ENCODE data around the gene TRAPPC14. TPM values are rescaled to one million over a fixed set of nuclear protein-coding genes. Genes with fewer than 3 reads are reported as not detected.
"Not testable (repeated sequence)": the region's sequence is repeated elsewhere in the genome, so short reads cannot be mapped to it uniquely, and the experiment has no call there.

TRAPPC14 gene
- total RNA-seq, 4 donors from 2014 or later = 11.1 to 21.1 (median 11.8) TPM

DNA sequence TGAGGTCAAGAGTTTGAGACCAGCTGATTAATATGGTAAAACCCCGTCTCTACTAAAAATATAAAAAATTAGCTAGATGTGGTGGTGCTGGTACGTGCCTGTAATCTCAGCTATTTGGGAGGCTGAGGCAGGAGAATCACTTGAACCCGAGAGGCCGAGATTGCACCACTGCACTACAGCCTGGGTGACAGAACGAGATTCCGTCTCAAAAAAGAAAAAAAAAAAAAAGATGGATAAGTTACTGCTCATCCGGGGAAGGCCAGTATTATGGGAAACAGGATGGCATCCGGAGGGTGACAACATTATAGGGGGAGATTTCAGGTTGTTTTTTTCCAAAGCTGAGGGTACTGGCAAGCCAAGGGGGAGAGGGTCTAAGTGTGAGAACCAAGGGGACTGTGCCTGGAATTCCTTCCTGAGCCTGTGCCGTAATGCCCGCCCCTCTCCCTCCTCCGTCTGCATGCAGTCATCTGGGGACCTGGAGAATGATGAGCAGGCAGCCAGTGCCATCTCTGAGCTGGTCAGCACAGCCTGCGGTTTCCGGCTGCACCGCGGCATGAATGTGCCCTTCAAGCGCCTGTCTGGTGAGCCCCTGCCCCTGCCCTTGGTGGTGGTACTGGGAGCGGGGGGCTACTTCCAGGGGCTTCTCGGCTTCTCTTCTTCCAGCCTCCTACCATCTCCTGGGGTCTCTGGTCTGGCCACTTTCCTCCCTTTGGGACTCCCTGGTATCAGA is 5.4 kb downstream of the TRAPPC14 start:
- H3K4me3 ChIP-seq (replicated peaks in 1 of 3) = no peak overlapping the region
- no peaks in the 10 kb centered on the region for H3K27me3 ChIP-seq
- no peak for DNase-seq
- H3K27ac ChIP-seq = no peak overlapping the region
- 91 to 92% methylated on average over 16 to 17 of the region's 18 CpGs for WGBS, 2 donors
- H3K36me3 ChIP-seq = peaks cover 0 to 8% of the 10 kb centered on the region in 2 donors
- TF ChIP-seq, protein P1, sequence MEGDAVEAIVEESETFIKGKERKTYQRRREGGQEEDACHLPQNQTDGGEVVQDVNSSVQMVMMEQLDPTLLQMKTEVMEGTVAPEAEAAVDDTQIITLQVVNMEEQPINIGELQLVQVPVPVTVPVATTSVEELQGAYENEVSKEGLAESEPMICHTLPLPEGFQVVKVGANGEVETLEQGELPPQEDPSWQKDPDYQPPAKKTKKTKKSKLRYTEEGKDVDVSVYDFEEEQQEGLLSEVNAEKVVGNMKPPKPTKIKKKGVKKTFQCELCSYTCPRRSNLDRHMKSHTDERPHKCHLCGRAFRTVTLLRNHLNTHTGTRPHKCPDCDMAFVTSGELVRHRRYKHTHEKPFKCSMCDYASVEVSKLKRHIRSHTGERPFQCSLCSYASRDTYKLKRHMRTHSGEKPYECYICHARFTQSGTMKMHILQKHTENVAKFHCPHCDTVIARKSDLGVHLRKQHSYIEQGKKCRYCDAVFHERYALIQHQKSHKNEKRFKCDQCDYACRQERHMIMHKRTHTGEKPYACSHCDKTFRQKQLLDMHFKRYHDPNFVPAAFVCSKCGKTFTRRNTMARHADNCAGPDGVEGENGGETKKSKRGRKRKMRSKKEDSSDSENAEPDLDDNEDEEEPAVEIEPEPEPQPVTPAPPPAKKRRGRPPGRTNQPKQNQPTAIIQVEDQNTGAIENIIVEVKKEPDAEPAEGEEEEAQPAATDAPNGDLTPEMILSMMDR (IDR thresholded peaks at IDR 0.05) = no peak
- TF ChIP-seq POLR2A (IDR thresholded peaks at IDR 0.05) = no peak
- intact Hi-C loops (cut with DNase I) = no loop called here
- no peaks in the 10 kb centered on the region for H3K9me3 ChIP-seq
- H3K4me1 ChIP-seq = peaks cover 9 to 20% of the 10 kb centered on the region in 2 donors

- intact Hi-C loops (cut with DNase I) = no loop called here
- no peak for DNase-seq
- no peaks in the 10 kb centered on the region for H3K9me3 ChIP-seq
- peaks cover 2 to 14% of the 10 kb centered on the region in 2 donors for H3K4me1 ChIP-seq
- H3K4me3 ChIP-seq (replicated peaks in 1 of 3) = no peak overlapping the region
- H3K36me3 ChIP-seq = peaks cover 0 to 8% of the 10 kb centered on the region in 2 donors
- no peak overlapping the region for H3K27ac ChIP-seq
- no peak for TF ChIP-seq POLR2A (IDR thresholded peaks at IDR 0.05)
- TF ChIP-seq, protein P1 (IDR thresholded peaks at IDR 0.05) = no peak
- H3K27me3 ChIP-seq = no peaks in the 10 kb centered on the region
These were observed 6.1 kb downstream of the TRAPPC14 start for GRCh38 chr7:100152404-100152803.

- TF ChIP-seq, protein P1 (IDR thresholded peaks at IDR 0.05) = no peak
- peak in 1 of 2 donors; percentile 84 for TF ChIP-seq POLR2A (IDR thresholded peaks at IDR 0.05)
- Histone ChIP-seq H3K4me3 (replicated peaks in 1 of 3) (peak within 1 kb of the TSS; percentile 45 to 92 (median 54)), H3K4me1 (peaks cover 0 to 7% of the 10 kb centered on the region in 2 donors), H3K27ac (peak within 1 kb of the TSS; percentile 21 to 88 (median 74)), H3K9me3 (no peaks in the 10 kb centered on the region), H3K27me3 (no peaks in the 10 kb centered on the region), H3K36me3 (no peaks in the 10 kb centered on the region)
- peak; percentile 99 for DNase-seq
- intact Hi-C loops (cut with DNase I) = no loop called here
- 0 to 1% methylated on average over 32 to 34 of the region's 46 CpGs for WGBS, 2 donors
These were observed 9.8 kb downstream of the TRAPPC14 start, which contains the start of gene LAMTOR4 for GRCh38 chr7:100148559-100149328. Gene LAMTOR4, plus strand, starts transcription at chr7:100148918. Its CDS starts 55 bp downstream, at chr7:100148973.

- peak overlapping the region in 2 of 3 donors; percentile 10 to 28 for H3K27ac ChIP-seq
- 25 to 32% methylated on average over 14 of the region's 14 CpGs for WGBS, 2 donors
- no peak overlapping the region for H3K4me3 ChIP-seq (replicated peaks in 1 of 3)
- H3K9me3 ChIP-seq = no peaks in the 10 kb centered on the region
- H3K36me3 ChIP-seq = no peaks in the 10 kb centered on the region
- H3K4me1 ChIP-seq = peaks cover 0 to 7% of the 10 kb centered on the region in 2 donors
- no peaks in the 10 kb centered on the region for H3K27me3 ChIP-seq
- intact Hi-C loops (cut with DNase I) = no loop called here
- no peak for TF ChIP-seq POLR2A (IDR thresholded peaks at IDR 0.05)
- TF ChIP-seq, protein P1 (IDR thresholded peaks at IDR 0.05) = no peak
- no peak for DNase-seq
These were observed 10.3 kb downstream of the TRAPPC14 start for GRCh38 chr7:100148225-100148558.

GRCh38 chr7:100147278-100147677 is 11.2 kb downstream of the TRAPPC14 start:
- H3K4me3 ChIP-seq (replicated peaks in 1 of 3) = no peak overlapping the region
- intact Hi-C loops (cut with DNase I) = no loop called here

DNA sequence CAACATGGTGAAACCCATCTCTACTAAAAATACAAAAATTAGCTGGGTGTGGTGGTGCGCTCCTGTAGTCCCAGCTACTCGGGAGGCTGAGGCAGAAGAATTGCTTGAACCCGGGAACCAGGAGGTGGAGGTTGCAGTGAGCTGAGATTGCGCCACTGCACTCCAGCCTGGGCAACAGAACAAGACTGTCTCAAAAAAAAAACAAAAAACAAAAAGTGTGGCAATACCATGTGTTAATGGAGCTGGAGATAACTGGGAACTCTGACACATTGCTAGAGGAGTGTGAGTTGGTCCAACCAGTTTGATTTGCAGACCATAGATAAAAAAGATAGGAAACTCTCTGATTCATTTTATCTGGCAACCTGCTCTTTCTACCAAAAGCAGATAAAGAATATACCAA is 12.2 kb downstream of the TRAPPC14 start:
- DNase-seq; H3K27ac ChIP-seq; H3K9me3 ChIP-seq; H3K27me3 ChIP-seq; intact Hi-C loops (cut with DNase I); H3K4me3 ChIP-seq (replicated peaks in 1 of 3); H3K4me1 ChIP-seq; H3K36me3 ChIP-seq: not testable (repeated sequence)
- WGBS, 2 donors = 91 to 95% methylated on average over 4 of the region's 4 CpGs

More at GRCh38 chr7:100147278-100147677, 11.2 kb downstream of the TRAPPC14 start:
- Histone ChIP-seq H3K4me1 (peaks cover 0 to 7% of the 10 kb centered on the region in 2 donors), H3K27me3 (no peaks in the 10 kb centered on the region), H3K36me3 (no peaks in the 10 kb centered on the region), H3K27ac (no peak overlapping the region), H3K9me3 (no peaks in the 10 kb centered on the region)
- 92 to 98% methylated on average over 2 of the region's 2 CpGs for WGBS, 2 donors
- no peak for TF ChIP-seq POLR2A (IDR thresholded peaks at IDR 0.05)
- TF ChIP-seq, protein P1 (IDR thresholded peaks at IDR 0.05) = no peak
- DNase-seq = no peak

All from thyroid gland (tissue), 4 donors.